Esophagus squamous epithelium (tissue), 4 donors: ENCODE results near the gene YKT6.

Experiments used
- CTCF ChIP-seq, 6 experiments: fragments of 450-650 bp in 4 of 6; fragments of 200-600 bp in 2 of 6; sonication (generic) in 2 of 6; IDR thresholded peaks; one replicate each; pipeline ENCODE4 v1.5.1; 2016 to 2019; ENCODE audit warnings: antibody characterized with exemption in 6 of 6, mild to moderate bottlenecking in 4 of 6, moderate library complexity in 4 of 6
- POLR2A ChIP-seq, 4 donors: fragments of 450-650 bp; IDR thresholded peaks; one replicate each; pipeline ENCODE4 v1.6.1; 2017; ENCODE audit warnings: antibody characterized with exemption in 4 of 4, mild to moderate bottlenecking in 4 of 4, moderate library complexity in 3 of 4

GRCh38 chr7:44158096-44158872 is 42.5 kb upstream of the YKT6 start:
- TF ChIP-seq CTCF (IDR thresholded peaks at IDR 0.05) (no peak), POLR2A (IDR thresholded peaks at IDR 0.05) (no peak)
